GM12878 (cell line): ENCODE measurements around the gene IL19. TPM values are rescaled to one million over a fixed set of nuclear protein-coding genes. Genes with fewer than 3 reads are reported as not detected.

Experiments used
- BCLAF1 ChIP-seq: fragments of 450-650 bp; IDR thresholded peaks from 2 replicates; pipeline ENCODE4 v1.6.1; 2017; ENCODE audit warnings: antibody characterized with exemption, mild to moderate bottlenecking, moderate library complexity
- DPF2 ChIP-seq: fragments of 450-650 bp; IDR thresholded peaks from 2 replicates; pipeline ENCODE4 v1.6.1; 2017; ENCODE audit warnings: mild to moderate bottlenecking
- ELK1 ChIP-seq: IDR thresholded peaks from 2 replicates; pipeline ENCODE4 v1.6.1; 2012; ENCODE audit warnings: low read depth, low read length, improper control_type of control experiment
- GABPA ChIP-seq: IDR thresholded peaks from 2 replicates; pipeline ENCODE4 v1.6.1; 2014; ENCODE audit warnings: antibody characterized with exemption, low read depth, mild to moderate bottlenecking, inconsistent platforms
- HDAC2 ChIP-seq: fragments of 200-600 bp; sonication (generic); IDR thresholded peaks from 2 replicates; pipeline ENCODE4 v1.6.1; 2017
- JUND ChIP-seq: IDR thresholded peaks from 2 replicates; pipeline ENCODE4 v1.6.1; 2012; ENCODE audit warnings: low read depth, mild to moderate bottlenecking, low read length, improper control_type of control experiment, moderate library complexity
- KDM1A ChIP-seq: fragments of 200-600 bp; sonication (generic); IDR thresholded peaks from 2 replicates; pipeline ENCODE4 v1.6.1; 2016; ENCODE audit warnings: borderline replicate concordance
- MTA3 ChIP-seq: IDR thresholded peaks from 2 replicates; pipeline ENCODE4 v1.6.1; 2012; ENCODE audit warnings: low read length, inconsistent platforms, borderline replicate concordance
- MYC ChIP-seq: IDR thresholded peaks from 2 replicates; pipeline ENCODE4 v1.6.1; 2011; ENCODE audit warnings: mild to moderate bottlenecking, low read length, moderate library complexity, inconsistent platforms; ENCODE audit not compliant: insufficient read depth, insufficient replicate concordance, insufficient read length, severe bottlenecking
- NFXL1 ChIP-seq: fragments of 450-650 bp; IDR thresholded peaks from 2 replicates; pipeline ENCODE4 v1.6.1; 2017; ENCODE audit warnings: antibody characterized with exemption, mild to moderate bottlenecking, borderline replicate concordance
- NFYB ChIP-seq: IDR thresholded peaks from 2 replicates; pipeline ENCODE4 v1.6.1; 2011; ENCODE audit warnings: low read depth, mild to moderate bottlenecking, low read length, improper control_type of control experiment, moderate library complexity; ENCODE audit not compliant: insufficient read depth
- RB1 ChIP-seq: fragments of 450-650 bp; formaldehyde crosslinking; IDR thresholded peaks from 2 replicates; pipeline ENCODE4 v1.6.1; 2017; ENCODE audit warnings: mild to moderate bottlenecking, borderline replicate concordance
- SIX5 ChIP-seq: IDR thresholded peaks from 2 replicates; pipeline ENCODE4 v1.6.1; 2011; ENCODE audit warnings: mild to moderate bottlenecking, low read depth, low read length, moderate library complexity; ENCODE audit not compliant: severe bottlenecking
- SPI1 ChIP-seq: IDR thresholded peaks from 2 replicates; pipeline ENCODE4 v1.6.1; 2011; ENCODE audit warnings: low read depth, mild to moderate bottlenecking, low read length, moderate library complexity, borderline replicate concordance; ENCODE audit not compliant: insufficient read depth
- TARDBP ChIP-seq: IDR thresholded peaks from 2 replicates; pipeline ENCODE4 v1.6.1; 2016; ENCODE audit warnings: borderline replicate concordance
- ZBED1 ChIP-seq: IDR thresholded peaks from 2 replicates; pipeline ENCODE4 v1.6.1; 2016; ENCODE audit warnings: borderline replicate concordance
- ZBTB11 ChIP-seq: fragments of 450-650 bp; formaldehyde crosslinking; IDR thresholded peaks from 2 replicates; pipeline ENCODE4 v1.5.0; 2022; ENCODE audit warnings: mild to moderate bottlenecking, missing genetic modification characterization
- ZNF217 ChIP-seq: fragments of 450-650 bp; IDR thresholded peaks from 2 replicates; pipeline ENCODE4 v1.6.1; 2017; ENCODE audit warnings: antibody characterized with exemption, mild to moderate bottlenecking
- ZNF24 ChIP-seq: fragments of 450-650 bp; IDR thresholded peaks from 2 replicates; pipeline ENCODE4 v1.6.1; 2017; ENCODE audit warnings: antibody characterized with exemption, mild to moderate bottlenecking
- polyA plus RNA-seq, 11 experiments: library from polyadenylated mRNA; depleted of rRNA in 4 of 11; unstranded in 6 of 11; stranded (reverse) in 5 of 11; fragments of >200 nt; fragmentation: Nextera tagmentation in 4 of 11; fragmentation: Illumina TruSeq in 1 of 11; extraction: Ambion mirVana in 4 of 11; extraction: Trizol in 1 of 11; gene quantifications; 1 replicate in 1 of 11; 2 replicates in 10 of 11; pipeline versions ENCODE4 v1.2.1 to v1.2.3, GENCODE V29; 2011 to 2016; ENCODE audit warnings: inconsistent platforms in 2 of 11, missing spikeins in 2 of 11, low read depth in 1 of 11
- total RNA-seq, 4 experiments: library from RNA; depleted of rRNA in 3 of 4; stranded (reverse); fragments of >200 nt in 3 of 4; fragmentation: Illumina TruSeq in 1 of 4; extraction: Trizol in 1 of 4; gene quantifications; 2 replicates each; pipeline versions ENCODE4 v1.2.1 to v1.2.3, GENCODE V29; 2013 to 2021
- TF ChIP-seq, protein P1 (sequence below): IDR thresholded peaks from 2 replicates; pipeline ENCODE4 v1.6.1; 2011; ENCODE audit warnings: borderline replicate concordance, low read depth, mild to moderate bottlenecking, moderate library complexity, mixed read lengths, low read length; ENCODE audit not compliant: insufficient read depth; ENCODE audit errors: extremely low read length
- TF ChIP-seq, protein P2 (sequence below): fragments of 450-650 bp; IDR thresholded peaks from 2 replicates; pipeline ENCODE4 v1.6.1; 2016; ENCODE audit warnings: mild to moderate bottlenecking

The IL19 gene
- total and polyA plus RNA-seq, 10 of the 15 experiments (the other 5 are each of a cell fraction or from before 2014, with no cell fraction given) = 0.10 to 0.73 (median 0.28) TPM; not detected in 6

- TF ChIP-seq RB1 (0 out of 2 replicates have a peak, but pooled peaks have one; percentile 59), ZNF24 (no peak), MTA3 (no peak), NFXL1 (no peak), BCLAF1 (no peak), KDM1A (no peak), ZNF217 (no peak), ZBTB11 (CRISPR knock-in tag) (no peak), NFYB (no peak), GABPA (no peak), TARDBP (no peak), SIX5 (no peak), SPI1 (no peak), ZBED1 (no peak), ELK1 (no peak), JUND (no peak), HDAC2 (no peak), MYC (no peak), DPF2 (peak; percentile 75; the same call in 1 of the 2 replicates)
- TF ChIP-seq, protein P1, sequence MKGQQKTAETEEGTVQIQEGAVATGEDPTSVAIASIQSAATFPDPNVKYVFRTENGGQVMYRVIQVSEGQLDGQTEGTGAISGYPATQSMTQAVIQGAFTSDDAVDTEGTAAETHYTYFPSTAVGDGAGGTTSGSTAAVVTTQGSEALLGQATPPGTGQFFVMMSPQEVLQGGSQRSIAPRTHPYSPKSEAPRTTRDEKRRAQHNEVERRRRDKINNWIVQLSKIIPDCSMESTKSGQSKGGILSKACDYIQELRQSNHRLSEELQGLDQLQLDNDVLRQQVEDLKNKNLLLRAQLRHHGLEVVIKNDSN = no peak
- TF ChIP-seq, protein P2, sequence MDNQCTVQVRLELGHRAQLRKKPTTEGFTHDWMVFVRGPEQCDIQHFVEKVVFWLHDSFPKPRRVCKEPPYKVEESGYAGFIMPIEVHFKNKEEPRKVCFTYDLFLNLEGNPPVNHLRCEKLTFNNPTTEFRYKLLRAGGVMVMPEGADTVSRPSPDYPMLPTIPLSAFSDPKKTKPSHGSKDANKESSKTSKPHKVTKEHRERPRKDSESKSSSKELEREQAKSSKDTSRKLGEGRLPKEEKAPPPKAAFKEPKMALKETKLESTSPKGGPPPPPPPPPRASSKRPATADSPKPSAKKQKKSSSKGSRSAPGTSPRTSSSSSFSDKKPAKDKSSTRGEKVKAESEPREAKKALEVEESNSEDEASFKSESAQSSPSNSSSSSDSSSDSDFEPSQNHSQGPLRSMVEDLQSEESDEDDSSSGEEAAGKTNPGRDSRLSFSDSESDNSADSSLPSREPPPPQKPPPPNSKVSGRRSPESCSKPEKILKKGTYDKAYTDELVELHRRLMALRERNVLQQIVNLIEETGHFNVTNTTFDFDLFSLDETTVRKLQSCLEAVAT = peak; percentile 79; the same call in 1 of the 2 replicates
Observed at GRCh38 chr1:206782448-206782847, 11.9 kb downstream of the IL19 start (continued).
